DND-41 (cell line): Measurements from ENCODE around the gene PRG3.
"Not testable (repeated sequence)": the region's sequence is repeated elsewhere in the genome, so short reads cannot be mapped to it uniquely, and the experiment has no call there.

ENCODE experiments used
- ATAC-seq: fragments of 200-7000 bp; cut with Tn5 transposase; 3 replicates; pipeline ENCODE4 v1.9.1; 2021; ENCODE audit warnings: low read depth; ENCODE audit not compliant: insufficient read depth
- DNase-seq: peaks from one replicate; pipeline ENCODE4 v3.0.0-alpha.2; 2020
- H2AFZ ChIP-seq: 2 replicates; pipeline ENCODE4 v1.6.0; 2012; ENCODE audit warnings: low read depth, low read length
- H3K27ac ChIP-seq: 2 replicates; pipeline ENCODE4 v1.5.1; 2012; ENCODE audit warnings: low read length, inconsistent platforms
- H3K27me3 ChIP-seq: fragments of 200-600 bp; sonication (generic); 2 replicates; pipeline ENCODE4 v1.6.0; 2012; ENCODE audit warnings: low read length, mild to moderate bottlenecking, inconsistent platforms; ENCODE audit not compliant: insufficient read depth, poor library complexity
- H3K36me3 ChIP-seq: 2 replicates; pipeline ENCODE4 v1.5.1; 2012; ENCODE audit warnings: low read length, inconsistent platforms; ENCODE audit not compliant: insufficient read depth
- H3K4me1 ChIP-seq: 2 replicates; pipeline ENCODE4 v1.5.1; 2012; ENCODE audit warnings: mild to moderate bottlenecking, low read length; ENCODE audit not compliant: insufficient read depth
- H3K4me2 ChIP-seq: 2 replicates; pipeline ENCODE4 v1.6.0; 2012; ENCODE audit warnings: mild to moderate bottlenecking, moderate library complexity, low read length, inconsistent platforms; ENCODE audit not compliant: insufficient read depth
- H3K4me3 ChIP-seq, 2 experiments: fragments of 200-600 bp in 1 of 2; shearing (Covaris generic) in 1 of 2; 2 replicates each; pipeline ENCODE4 v1.5.1; 2012 to 2016; ENCODE audit warnings: inconsistent platforms in 2 of 2, low read length in 2 of 2, mild to moderate bottlenecking in 2 of 2, low read depth in 1 of 2, moderate library complexity in 1 of 2
- H3K79me2 ChIP-seq: 2 replicates; pipeline ENCODE4 v1.6.0; 2012; ENCODE audit warnings: low read length, inconsistent platforms; ENCODE audit not compliant: insufficient read depth
- H3K9ac ChIP-seq: 2 replicates; pipeline ENCODE4 v1.6.0; 2012; ENCODE audit warnings: low read depth, mild to moderate bottlenecking, inconsistent platforms, low read length, moderate library complexity
- H3K9me3 ChIP-seq: 2 replicates; pipeline ENCODE4 v1.5.1; 2012; ENCODE audit warnings: low read length, moderate library complexity, mild to moderate bottlenecking, inconsistent platforms; ENCODE audit not compliant: insufficient read depth, severe bottlenecking
- H4K20me1 ChIP-seq: 2 replicates; pipeline ENCODE4 v1.6.0; 2012; ENCODE audit warnings: low read length; ENCODE audit not compliant: insufficient read depth
- EZH2 ChIP-seq: IDR thresholded peaks from 3 replicates; pipeline ENCODE4 v1.6.1; 2012; ENCODE audit warnings: borderline replicate concordance, low read depth, mild to moderate bottlenecking, moderate library complexity, low read length, inconsistent platforms; ENCODE audit not compliant: severe bottlenecking
- TF ChIP-seq, protein P1 (sequence below): IDR thresholded peaks from 2 replicates; pipeline ENCODE4 v1.5.1; 2012; ENCODE audit warnings: borderline replicate concordance, low read length, moderate library complexity, mild to moderate bottlenecking; ENCODE audit not compliant: poor library complexity, severe bottlenecking; ENCODE audit errors: extremely low read depth

PRG3 gene

DNA sequence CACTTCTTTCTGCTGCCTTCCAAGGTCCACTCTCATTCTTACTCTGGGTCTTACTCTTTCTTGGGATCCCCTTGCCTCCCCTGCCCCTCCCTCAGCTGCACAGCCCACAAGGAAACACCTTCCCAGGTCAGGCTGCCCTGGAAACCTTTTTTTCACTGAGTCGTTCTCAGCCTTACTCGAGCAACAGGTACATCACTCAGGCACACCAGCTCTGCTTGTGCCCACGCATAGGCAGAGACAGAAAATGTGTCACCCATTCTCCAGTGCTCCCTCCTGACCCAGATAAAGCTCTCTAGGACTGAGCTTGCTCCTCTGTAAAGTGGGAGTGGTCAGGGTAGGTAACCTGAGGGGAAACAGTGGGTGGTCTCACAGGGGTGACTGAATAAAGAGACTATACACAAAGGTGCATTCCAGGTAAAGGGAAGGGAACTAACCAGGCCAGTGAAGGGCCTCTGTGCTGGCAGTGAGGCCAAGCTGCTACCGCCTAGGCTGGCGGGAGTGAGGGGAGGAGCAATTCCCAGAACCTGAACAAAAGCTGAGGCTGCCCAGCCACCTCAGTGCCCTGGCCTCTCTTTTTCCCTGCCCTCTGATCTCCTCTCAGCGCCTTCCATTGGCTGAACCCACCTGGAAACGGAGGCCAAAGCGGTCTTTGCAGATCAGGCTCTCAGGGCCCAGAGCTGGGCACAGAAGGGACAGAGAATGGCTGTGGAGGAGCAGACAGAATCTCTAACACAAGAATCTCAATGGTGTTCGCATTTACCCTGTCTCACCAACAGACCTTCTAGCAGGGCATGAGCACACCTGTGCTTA lies 15.9 kb downstream of the PRG3 start:
- no peak for DNase-seq
- Histone ChIP-seq H3K4me2 (no peak overlapping the region), H3K27me3 (no peaks in the 10 kb centered on the region)

DNA sequence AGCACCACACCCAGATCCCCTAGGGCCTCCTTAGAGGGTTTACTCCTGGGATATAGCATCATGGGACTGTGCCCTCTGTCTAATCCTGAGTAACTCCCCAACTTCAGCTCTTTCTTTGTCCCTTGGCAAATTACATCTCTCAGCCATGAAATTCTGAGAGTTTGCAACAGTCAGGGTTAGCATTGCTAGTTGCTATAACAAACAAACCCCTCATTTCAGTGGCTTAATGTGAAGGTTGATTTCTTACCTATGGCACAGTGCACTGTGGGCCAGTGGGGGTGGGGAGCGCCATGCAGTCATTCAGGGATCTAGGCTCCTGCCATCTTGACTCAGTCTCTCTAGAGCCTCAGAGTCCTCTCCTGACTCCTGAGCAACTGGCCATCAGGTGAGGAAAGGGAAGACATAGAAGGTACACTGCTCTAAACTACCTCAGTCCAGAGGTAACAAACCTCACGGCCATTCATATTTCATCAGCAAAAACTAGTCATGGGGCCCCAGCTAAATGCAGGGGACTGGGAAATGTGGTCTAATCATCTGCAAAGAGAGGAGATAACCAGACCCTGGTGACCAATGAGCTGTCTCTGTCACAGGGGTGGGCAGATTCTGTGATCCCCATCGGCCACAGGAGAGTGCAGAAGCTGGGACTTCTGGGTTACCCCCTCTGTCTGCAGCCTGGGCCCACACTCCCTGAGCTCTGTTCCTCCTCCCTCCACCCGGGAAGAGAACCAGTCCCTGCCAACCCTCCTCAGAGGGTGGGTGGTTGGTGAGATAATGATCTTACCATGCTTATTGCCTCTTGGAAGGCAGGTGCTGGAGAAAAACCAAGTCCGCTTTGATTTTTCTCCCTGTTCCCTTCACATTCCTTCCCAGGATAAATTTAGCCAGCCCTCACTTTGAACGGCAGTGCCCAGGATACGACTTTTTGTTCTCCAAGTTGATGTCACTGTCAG lies 17.5 kb downstream of the PRG3 start:
- H3K4me1 ChIP-seq = no peaks in the 10 kb centered on the region
- H3K9ac ChIP-seq = no peak overlapping the region
- no peak for ATAC-seq
- no peaks in the 10 kb centered on the region for H4K20me1 ChIP-seq
- H3K79me2 ChIP-seq = no peaks in the 10 kb centered on the region
- no peaks in the 10 kb centered on the region for H3K36me3 ChIP-seq
- no peaks in the 10 kb centered on the region for H3K9me3 ChIP-seq
- peaks cover 4% of the 10 kb centered on the region for H3K27me3 ChIP-seq
- no peak overlapping the region for H3K4me2 ChIP-seq
- H2AFZ ChIP-seq = no peak overlapping the region
- no peak overlapping the region for H3K27ac ChIP-seq
- TF ChIP-seq, protein P1, sequence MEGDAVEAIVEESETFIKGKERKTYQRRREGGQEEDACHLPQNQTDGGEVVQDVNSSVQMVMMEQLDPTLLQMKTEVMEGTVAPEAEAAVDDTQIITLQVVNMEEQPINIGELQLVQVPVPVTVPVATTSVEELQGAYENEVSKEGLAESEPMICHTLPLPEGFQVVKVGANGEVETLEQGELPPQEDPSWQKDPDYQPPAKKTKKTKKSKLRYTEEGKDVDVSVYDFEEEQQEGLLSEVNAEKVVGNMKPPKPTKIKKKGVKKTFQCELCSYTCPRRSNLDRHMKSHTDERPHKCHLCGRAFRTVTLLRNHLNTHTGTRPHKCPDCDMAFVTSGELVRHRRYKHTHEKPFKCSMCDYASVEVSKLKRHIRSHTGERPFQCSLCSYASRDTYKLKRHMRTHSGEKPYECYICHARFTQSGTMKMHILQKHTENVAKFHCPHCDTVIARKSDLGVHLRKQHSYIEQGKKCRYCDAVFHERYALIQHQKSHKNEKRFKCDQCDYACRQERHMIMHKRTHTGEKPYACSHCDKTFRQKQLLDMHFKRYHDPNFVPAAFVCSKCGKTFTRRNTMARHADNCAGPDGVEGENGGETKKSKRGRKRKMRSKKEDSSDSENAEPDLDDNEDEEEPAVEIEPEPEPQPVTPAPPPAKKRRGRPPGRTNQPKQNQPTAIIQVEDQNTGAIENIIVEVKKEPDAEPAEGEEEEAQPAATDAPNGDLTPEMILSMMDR = no peak
- TF ChIP-seq EZH2 = no peak
- H3K4me3 ChIP-seq = no peak overlapping the region
- no peak for DNase-seq

More for the DNA sequence above, 15.9 kb downstream of the PRG3 start:
- Histone ChIP-seq H2AFZ (no peak overlapping the region), H3K9me3 (no peaks in the 10 kb centered on the region), H3K4me3 (no peak overlapping the region), H3K27ac (no peak overlapping the region), H3K9ac (no peak overlapping the region), H3K36me3 (no peaks in the 10 kb centered on the region), H4K20me1 (no peaks in the 10 kb centered on the region), H3K79me2 (no peaks in the 10 kb centered on the region), H3K4me1 (no peaks in the 10 kb centered on the region)
- ATAC-seq = no peak
- TF ChIP-seq, protein P1 = no peak
- no peak for TF ChIP-seq EZH2

DNA sequence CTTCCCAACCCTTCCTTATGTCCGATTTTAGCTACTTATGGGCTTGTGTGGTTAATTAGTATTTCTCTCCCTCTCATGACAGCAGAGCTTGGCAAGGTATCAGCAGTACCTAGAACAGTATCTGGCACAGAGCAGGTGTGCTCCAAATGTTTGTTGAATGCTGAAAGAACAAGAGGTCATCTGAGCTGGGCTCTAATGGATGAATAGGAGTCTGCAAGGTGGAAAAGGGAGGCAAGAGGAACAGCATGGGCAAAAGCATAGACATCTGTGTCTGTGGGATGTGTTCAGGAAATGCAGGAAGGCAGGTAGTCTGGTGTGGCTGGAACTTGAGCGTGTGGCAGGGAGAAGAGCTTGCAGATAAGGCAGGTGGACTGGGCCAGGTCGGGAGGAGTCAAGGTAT lies 19.0 kb downstream of the PRG3 start:
- Histone ChIP-seq H3K9ac (no peak overlapping the region), H4K20me1 (no peaks in the 10 kb centered on the region), H3K9me3 (no peaks in the 10 kb centered on the region), H3K27ac (no peak overlapping the region), H3K4me3 (no peak overlapping the region), H3K4me1 (no peaks in the 10 kb centered on the region), H2AFZ (no peak overlapping the region), H3K27me3 (peaks cover 4% of the 10 kb centered on the region), H3K79me2 (no peaks in the 10 kb centered on the region), H3K36me3 (no peaks in the 10 kb centered on the region), H3K4me2 (no peak overlapping the region)
- ATAC-seq (no peak), DNase-seq (no peak)
- TF ChIP-seq EZH2 = no peak
- TF ChIP-seq, protein P1 = no peak

DNA sequence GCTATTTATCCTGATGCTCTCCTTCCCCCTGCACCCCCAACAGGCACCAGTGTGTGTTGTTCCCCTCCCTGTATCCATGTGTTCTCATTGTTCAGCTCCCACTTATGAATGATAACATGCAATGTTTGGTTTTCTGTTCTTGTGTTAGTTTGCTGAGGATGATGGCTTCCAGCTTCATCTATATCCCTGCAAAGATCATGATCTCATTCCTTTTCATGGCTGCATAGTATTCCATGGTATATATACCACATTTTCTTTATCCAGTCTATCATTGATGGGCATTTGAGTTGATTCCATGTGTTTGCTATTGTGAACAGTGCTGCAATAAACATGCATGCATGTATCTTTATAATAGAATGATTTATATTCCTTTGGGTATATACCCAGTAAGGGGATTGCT lies 19.5 kb downstream of the PRG3 start:
- not testable (repeated sequence) for H4K20me1 ChIP-seq, H3K4me2 ChIP-seq, DNase-seq, H3K9me3 ChIP-seq, H3K4me1 ChIP-seq, H2AFZ ChIP-seq, H3K27ac ChIP-seq, ATAC-seq, H3K79me2 ChIP-seq, H3K4me3 ChIP-seq, H3K27me3 ChIP-seq, H3K9ac ChIP-seq, H3K36me3 ChIP-seq
